Pons (tissue), 1 donor: ENCODE data around the gene FREY1.
"Not testable (repeated sequence)": the region's sequence is repeated elsewhere in the genome, so short reads cannot be mapped to it uniquely, and the experiment has no call there.

Experiments
- DNase-seq: peaks from one replicate; pipeline ENCODE4 v3.0.0-alpha.2; 2016; ENCODE audit warnings: low spot score

FREY1 gene

GRCh38 chr11:45913942-45914635 lies 7.0 kb upstream of the FREY1 start:
- no peak for DNase-seq

- DNase-seq: no peak
These were observed 6.4 kb upstream of the FREY1 start for GRCh38 chr11:45913514-45913913.

DNA sequence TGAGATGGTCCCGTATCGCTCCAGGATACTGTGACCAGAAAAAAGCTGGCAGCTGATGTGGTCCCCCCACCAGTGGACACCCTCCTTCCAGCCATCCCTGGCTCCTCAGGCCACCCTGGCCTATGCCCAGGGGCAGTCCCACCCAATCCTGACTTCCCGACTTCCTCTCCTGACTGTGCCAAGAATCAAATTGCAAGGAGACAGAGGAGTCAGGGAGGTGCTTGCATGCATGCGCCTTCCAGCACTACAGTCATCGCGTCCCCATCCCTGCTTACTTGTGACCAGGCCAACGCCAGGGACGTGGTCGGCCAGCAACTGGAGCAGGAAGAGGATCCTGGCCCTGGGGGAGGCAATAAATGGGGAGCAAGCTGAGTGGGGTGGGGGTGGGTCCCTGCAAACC lies 3.6 kb upstream of the FREY1 start:
- DNase-seq: no peak

DNA sequence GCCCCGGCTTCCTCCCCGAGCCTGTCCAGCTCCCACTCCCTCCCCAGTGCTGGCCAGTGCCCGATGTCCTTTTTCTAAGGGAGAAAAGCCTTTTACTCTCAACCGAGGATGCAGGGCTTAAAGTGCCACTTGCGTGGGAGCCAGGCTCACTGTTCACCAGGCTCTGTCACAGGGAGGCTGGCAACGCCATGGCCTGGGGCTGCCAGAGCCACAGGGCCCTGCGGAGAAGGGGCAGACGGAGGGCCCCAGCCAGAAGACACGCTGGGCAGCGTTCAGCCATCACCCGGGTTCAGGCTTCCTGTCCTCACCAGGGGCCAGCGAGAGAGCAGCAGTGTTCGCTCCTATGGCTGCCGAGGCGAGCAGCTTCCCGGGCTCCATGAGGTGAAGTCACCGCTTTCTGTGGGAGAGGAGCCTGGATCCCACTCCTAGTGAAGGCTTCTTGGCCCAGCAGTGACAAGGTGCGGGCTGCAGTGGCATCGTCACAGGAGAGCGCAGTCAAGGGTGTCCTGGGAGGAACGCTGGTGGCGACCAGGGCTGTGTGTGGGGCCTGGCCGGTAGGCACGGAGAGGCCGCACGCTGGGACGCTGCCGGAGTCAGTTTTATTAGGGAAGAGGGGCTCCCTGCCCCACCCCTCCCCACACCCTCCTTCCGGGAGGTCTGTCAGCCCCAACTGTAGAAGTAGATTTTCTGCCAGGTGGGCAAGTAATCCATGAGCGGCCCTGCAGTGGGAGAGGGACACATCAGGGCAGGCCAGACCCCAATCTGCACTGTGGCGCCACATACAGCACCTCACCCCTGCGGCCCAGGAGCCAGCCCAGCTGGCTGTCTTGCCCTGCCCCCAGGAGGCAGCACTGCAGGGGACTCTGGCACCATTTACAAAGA lies 2.8 kb upstream of the FREY1 start:
- no peak for DNase-seq

DNA sequence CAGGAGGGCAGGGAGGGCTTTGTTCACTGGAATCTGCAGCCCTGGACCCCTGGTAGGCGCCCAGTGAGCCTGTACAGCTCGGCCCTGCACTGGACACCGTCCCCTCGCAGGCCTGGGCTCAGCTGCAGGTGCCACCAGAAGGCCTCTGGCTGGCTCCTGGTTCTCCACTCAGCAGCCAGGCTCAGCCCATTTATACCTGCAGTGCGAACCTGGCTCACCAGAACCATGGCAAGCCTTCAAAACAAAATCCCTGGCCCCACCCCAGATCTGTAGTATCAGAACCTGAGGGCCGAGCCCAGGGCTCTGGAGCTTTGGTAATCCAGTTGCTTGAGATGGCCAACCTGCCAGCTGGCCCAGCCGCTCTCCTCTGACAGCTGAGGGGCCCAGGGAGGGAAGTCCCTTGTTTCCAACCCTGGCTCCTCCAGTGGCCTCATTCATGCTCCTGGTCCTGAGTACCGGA lies 870 bp upstream of the FREY1 start:
- DNase-seq: no peak

- no peak for DNase-seq
These were observed 882 bp downstream of the FREY1 start for GRCh38 chr11:45906096-45906682.

- DNase-seq: not testable (repeated sequence)
These were observed 1.5 kb downstream of the FREY1 start for GRCh38 chr11:45905576-45905975.

GRCh38 chr11:45905095-45905494 lies 2.0 kb downstream of the FREY1 start:
- no peak for DNase-seq

DNA sequence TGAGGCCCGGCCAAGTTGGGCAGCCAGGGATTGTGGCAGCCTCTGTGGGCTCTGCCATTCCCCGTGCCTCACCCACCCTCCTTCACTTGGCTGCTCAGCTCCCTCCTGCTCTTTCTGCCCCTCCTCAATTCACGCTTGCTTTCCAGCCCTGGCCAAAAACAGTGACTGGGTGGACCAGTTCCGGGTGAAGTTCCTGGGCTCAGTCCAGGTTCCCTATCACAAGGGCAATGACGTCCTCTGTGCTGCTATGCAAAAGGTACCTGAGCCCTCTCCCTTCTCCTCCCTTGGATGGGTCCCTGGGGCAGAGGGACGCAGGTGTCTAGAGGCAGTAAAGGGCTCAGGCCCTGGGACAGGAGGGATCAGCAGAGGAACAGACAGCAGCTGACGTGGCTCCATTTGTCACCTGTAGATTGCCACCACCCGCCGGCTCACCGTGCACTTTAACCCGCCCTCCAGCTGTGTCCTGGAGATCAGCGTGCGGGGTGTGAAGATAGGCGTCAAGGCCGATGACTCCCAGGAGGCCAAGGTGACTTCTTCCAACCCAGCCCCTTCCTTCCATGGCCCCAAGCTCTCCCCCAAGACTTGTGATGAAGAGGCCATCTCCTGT lies 2.7 kb downstream of the FREY1 start:
- no peak for DNase-seq

GRCh38 chr11:45902452-45903380 lies 4.4 kb downstream of the FREY1 start:
- DNase-seq: no peak

- peak; percentile 97 for DNase-seq
These were observed 5.4 kb downstream of the FREY1 start for GRCh38 chr11:45901626-45902025.

GRCh38 chr11:45900916-45901617 lies 6.0 kb downstream of the FREY1 start:
- DNase-seq: peak; percentile 77

- DNase-seq: not testable (repeated sequence)
These were observed 6.8 kb downstream of the FREY1 start for GRCh38 chr11:45900175-45900800.

GRCh38 chr11:45899448-45900174 lies 7.5 kb downstream of the FREY1 start:
- DNase-seq: peak; percentile 90

GRCh38 chr11:45899086-45899447 lies 8.0 kb downstream of the FREY1 start:
- DNase-seq: no peak

DNA sequence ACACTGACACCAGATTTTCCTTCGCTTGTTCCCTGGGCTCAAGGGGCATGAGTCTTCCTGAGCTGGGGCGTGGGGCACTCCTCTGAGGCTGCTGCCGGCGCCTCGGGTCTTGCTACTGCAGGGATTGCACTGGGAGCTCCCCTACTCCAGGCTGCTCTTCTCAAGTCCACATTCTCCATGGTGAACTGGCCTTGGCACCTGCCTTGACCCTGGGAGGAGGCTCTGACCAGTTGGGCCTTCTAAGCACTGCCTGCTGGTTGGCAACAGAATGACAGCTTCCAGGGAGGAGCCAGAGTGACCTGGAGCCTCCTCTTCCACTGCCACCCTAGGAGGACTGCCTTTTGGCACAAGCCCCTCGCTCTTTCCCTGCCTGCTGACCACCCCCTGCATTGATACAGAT lies 9.5 kb downstream of the FREY1 start:
- no peak for DNase-seq

DNA sequence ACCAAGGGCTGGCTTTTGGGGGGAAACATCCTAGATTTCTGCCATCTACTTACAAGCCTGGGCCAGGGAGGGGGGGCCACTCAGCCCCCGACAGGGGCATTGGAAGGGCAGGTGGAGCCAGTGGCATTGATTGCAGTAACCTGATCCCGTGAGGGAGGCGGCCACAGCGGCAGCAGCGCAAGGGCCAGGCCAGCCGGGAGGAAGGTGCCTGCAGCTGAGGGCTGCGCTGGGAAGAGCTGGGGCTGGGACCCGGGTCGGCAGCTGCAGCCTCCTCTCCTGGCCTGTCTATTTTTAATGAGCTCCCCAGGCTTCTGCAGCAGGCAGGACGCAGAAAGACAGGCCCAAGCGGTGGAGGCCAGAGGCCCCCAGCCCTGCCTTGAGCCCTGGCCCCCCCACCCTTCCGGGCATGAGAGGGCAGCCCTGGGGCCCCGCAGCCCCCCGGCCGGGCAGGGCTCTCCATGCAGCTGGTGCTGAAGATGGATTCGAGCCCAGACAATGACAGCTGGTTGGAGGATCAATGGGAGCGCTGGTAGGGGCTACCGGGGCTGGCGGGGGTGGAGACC lies 10.6 kb downstream of the FREY1 start:
- DNase-seq: no peak

DNA sequence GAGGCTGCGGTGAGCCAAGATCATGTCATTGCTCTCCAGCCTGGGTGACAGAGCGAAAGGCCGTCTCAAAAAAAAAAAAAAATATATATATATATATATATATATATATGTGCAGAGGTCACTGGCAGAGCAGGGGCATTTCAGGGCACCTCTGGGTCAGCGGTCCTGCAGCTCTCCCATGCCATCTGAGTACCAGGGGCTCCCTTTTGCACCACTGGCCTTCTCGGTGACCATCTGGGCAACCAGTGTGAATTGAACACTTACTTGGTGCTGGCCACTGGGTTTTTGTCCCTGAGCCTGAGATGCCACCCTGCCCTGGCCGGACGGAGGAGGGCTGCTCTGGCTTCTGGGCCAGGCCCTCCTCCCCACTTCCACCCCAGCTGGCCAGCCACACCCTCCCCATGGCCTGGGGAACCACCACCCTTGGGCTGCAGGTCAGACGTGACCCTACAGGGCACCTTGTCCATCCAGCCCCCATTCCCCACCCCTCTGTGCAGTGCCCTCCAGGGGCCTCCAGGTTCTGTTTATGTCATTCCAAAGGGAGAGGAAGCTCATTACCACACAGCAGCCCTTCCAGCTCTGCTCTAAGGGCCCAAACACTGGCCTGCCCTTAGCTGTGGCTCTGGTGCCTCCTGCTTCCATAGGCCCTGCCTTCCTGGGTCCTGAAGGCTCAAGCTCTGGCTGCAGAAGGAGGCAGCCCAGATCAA lies 11.4 kb downstream of the FREY1 start:
- DNase-seq: no peak
